NCI-H1105 treated with DMSO at 0.1 percent for 48 hours (cell line): ENCODE data around the gene KLKB1.
"Not testable (repeated sequence)": the region's sequence is repeated elsewhere in the genome, so short reads cannot be mapped to it uniquely, and the experiment has no call there.

ENCODE experiments used
- DNase-seq: peaks from one replicate; lab custom pipeline; 2025; lab: John Stamatoyannopoulos, UW

Gene KLKB1

GRCh38 chr4:186265683-186266652 is 38.7 kb downstream of the KLKB1 start, which contains the start of gene F11:
TSS of gene F11 (plus strand) at chr4:186266189. CDS start at chr4:186267137, 948 bp downstream.
- DNase-seq, result no peak

- DNase-seq, result no peak
Measured at GRCh38 chr4:186266729-186267456, 39.6 kb downstream of the KLKB1 start.

GRCh38 chr4:186271081-186271678 is 43.9 kb downstream of the KLKB1 start:
- DNase-seq, result no peak

GRCh38 chr4:186272699-186273391 is 45.5 kb downstream of the KLKB1 start:
- DNase-seq, result no peak

GRCh38 chr4:186273392-186273789 is 46.1 kb downstream of the KLKB1 start:
- DNase-seq, result not testable (repeated sequence)

- no peak for DNase-seq
Measured at GRCh38 chr4:186283311-186283710, 56.0 kb downstream of the KLKB1 start.

GRCh38 chr4:186285147-186285546 is 57.8 kb downstream of the KLKB1 start:
- DNase-seq, result no peak

- DNase-seq, result no peak
Measured at GRCh38 chr4:186286581-186286980, 59.3 kb downstream of the KLKB1 start.

- DNase-seq, result no peak
Measured at GRCh38 chr4:186291256-186291890, 64.1 kb downstream of the KLKB1 start.

GRCh38 chr4:186294160-186294559 is 66.9 kb downstream of the KLKB1 start:
- DNase-seq, result no peak

- no peak for DNase-seq
Measured at GRCh38 chr4:186296481-186296880, 69.2 kb downstream of the KLKB1 start.

GRCh38 chr4:186297013-186297645 is 69.8 kb downstream of the KLKB1 start:
- peak; percentile 32 for DNase-seq

- no peak for DNase-seq
Measured at GRCh38 chr4:186298031-186298647, 70.8 kb downstream of the KLKB1 start.

GRCh38 chr4:186299291-186299690 is 72.0 kb downstream of the KLKB1 start:
- no peak for DNase-seq

- DNase-seq, result no peak
Measured at GRCh38 chr4:186300659-186301390, 73.5 kb downstream of the KLKB1 start.

- no peak for DNase-seq
Measured at GRCh38 chr4:186304216-186304615, 76.9 kb downstream of the KLKB1 start.

- no peak for DNase-seq
Measured at GRCh38 chr4:186304866-186305505, 77.7 kb downstream of the KLKB1 start.

- DNase-seq, result no peak
Measured at GRCh38 chr4:186307497-186307896, 80.2 kb downstream of the KLKB1 start.

GRCh38 chr4:186307916-186308315 is 80.6 kb downstream of the KLKB1 start:
- no peak for DNase-seq
